ENCODE results near the gene IGF2R. TPM values are rescaled to one million over a fixed set of nuclear protein-coding genes. Genes with fewer than 3 reads are reported as not detected.

The IGF2R gene
- total RNA-seq, 4 donors from 2014 or later = 60.0 to 93.4 (median 71.7) TPM

DNA sequence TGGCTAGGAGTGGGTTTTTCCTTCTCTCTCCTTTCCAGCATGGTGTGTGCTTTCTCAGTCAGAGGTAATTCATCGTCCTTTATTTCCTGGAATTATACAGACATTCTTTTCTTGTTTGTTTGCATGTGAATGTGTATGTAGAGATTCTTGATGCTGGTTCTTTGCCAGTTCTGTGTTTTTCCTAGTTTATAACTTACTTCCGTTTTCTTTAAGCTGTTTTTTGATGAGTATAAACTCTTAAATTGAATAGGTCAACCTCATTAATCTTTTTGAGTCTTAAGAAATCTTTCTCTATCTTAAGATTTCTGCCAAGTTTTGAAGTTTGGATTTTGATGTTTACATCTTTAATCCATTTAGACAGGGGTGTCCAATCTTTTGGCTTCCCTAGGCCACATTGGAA lies 38.7 kb downstream of the IGF2R start:
- 26 to 35% methylated on average over 2 of the region's 2 CpGs for WGBS, 2 donors
- H3K4me3 ChIP-seq (ENCODE audit: low read depth, poor library complexity, severe bottlenecking) = no peak overlapping the region
- intact Hi-C loops (cut with DNase I; ENCODE audit: low total_unique reads) = no loop called here
- DNase-seq (ENCODE audit: low spot score in 2 of 2) = no peak
- TF ChIP-seq CTCF (IDR thresholded peaks at IDR 0.05) (no peak), POLR2A (IDR thresholded peaks at IDR 0.05) (no peak)

GRCh38 chr6:160010067-160010466 lies 41.2 kb downstream of the IGF2R start:
- WGBS, 2 donors = 57 to 65% methylated on average over 8 of the region's 8 CpGs
- intact Hi-C loops (cut with DNase I; ENCODE audit: low total_unique reads) = no loop called here
- DNase-seq (ENCODE audit: low spot score in 2 of 2) = no peak
- no peak for TF ChIP-seq POLR2A (IDR thresholded peaks at IDR 0.05)
- no peak for TF ChIP-seq CTCF (IDR thresholded peaks at IDR 0.05)
- H3K4me3 ChIP-seq (ENCODE audit: low read depth, poor library complexity, severe bottlenecking) = no peak overlapping the region

GRCh38 chr6:160013987-160014868 lies 45.3 kb downstream of the IGF2R start:
- H3K4me3 ChIP-seq (ENCODE audit: low read depth, poor library complexity, severe bottlenecking) = no peak overlapping the region
- DNase-seq (ENCODE audit: low spot score in 2 of 2) = no peak
- intact Hi-C loops (cut with DNase I; ENCODE audit: low total_unique reads) = no loop called here
- 67 to 71% methylated on average over 4 of the region's 4 CpGs for WGBS, 2 donors
- TF ChIP-seq CTCF (IDR thresholded peaks at IDR 0.05) (no peak), POLR2A (IDR thresholded peaks at IDR 0.05) (no peak)

DNA sequence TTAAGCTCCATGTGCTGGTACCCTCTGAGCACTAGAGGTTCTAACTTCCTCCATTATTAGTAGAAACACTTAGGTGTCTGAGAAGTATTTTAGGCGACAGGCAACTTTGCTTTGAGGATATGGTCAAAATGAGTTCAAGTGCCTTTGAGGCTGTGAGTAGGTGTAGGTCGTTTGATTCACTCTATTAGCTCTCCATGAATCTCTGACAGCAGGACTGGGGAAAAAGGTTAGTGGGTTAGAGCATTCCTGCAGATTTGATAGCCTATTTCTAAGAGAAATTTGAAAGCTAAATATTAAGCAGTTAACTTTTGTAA lies 45.9 kb downstream of the IGF2R start:
- TF ChIP-seq POLR2A (IDR thresholded peaks at IDR 0.05) = no peak
- TF ChIP-seq CTCF (IDR thresholded peaks at IDR 0.05) = no peak
- no peak for DNase-seq (ENCODE audit: low spot score in 2 of 2)
- WGBS, 2 donors = 81 to 87% methylated on average over 2 of the region's 2 CpGs
- intact Hi-C loops (cut with DNase I; ENCODE audit: low total_unique reads) = no loop called here
- H3K4me3 ChIP-seq (ENCODE audit: low read depth, poor library complexity, severe bottlenecking) = no peak overlapping the region

GRCh38 chr6:160015778-160016684 lies 47.1 kb downstream of the IGF2R start:
- intact Hi-C loops (cut with DNase I; ENCODE audit: low total_unique reads) = no loop called here
- WGBS, 2 donors = 86 to 87% methylated on average over 10 of the region's 10 CpGs
- TF ChIP-seq CTCF (IDR thresholded peaks at IDR 0.05) (no peak), POLR2A (IDR thresholded peaks at IDR 0.05) (no peak)

More at GRCh38 chr6:160015778-160016684, 47.1 kb downstream of the IGF2R start:
- DNase-seq (ENCODE audit: low spot score in 2 of 2) = no peak
- H3K4me3 ChIP-seq (ENCODE audit: low read depth, poor library complexity, severe bottlenecking) = no peak overlapping the region

Measured in lower leg skin (tissue), 4 donors.